Sigmoid colon (tissue), 4 donors: ENCODE results near the gene KLHL40.

Source experiments
- EP300 ChIP-seq, 4 donors: sonication (generic); formaldehyde crosslinking; IDR thresholded peaks; one replicate each; pipeline ENCODE4 v1.6.1; 2017; ENCODE audit warnings: antibody characterized with exemption in 4 of 4
- POLR2A ChIP-seq, 2 donors: fragments of 450-650 bp; IDR thresholded peaks; one replicate each; pipeline ENCODE4 v1.6.1; 2016; ENCODE audit warnings: antibody characterized with exemption in 2 of 2, mild to moderate bottlenecking in 2 of 2, moderate library complexity in 2 of 2
- POLR2AphosphoS5 ChIP-seq, 4 donors: sonication (generic); formaldehyde crosslinking; IDR thresholded peaks; one replicate each; pipeline ENCODE4 v1.6.1; 2017; ENCODE audit warnings: antibody characterized with exemption in 4 of 4
- TF ChIP-seq, protein P1 (sequence below), 4 experiments: fragments of 450-650 bp in 3 of 4; fragments of 200-600 bp in 1 of 4; IDR thresholded peaks; one replicate each; pipeline ENCODE4 v1.5.1; 2016 to 2019; ENCODE audit warnings: antibody characterized with exemption in 4 of 4, mild to moderate bottlenecking in 3 of 4, moderate library complexity in 2 of 4

DNA sequence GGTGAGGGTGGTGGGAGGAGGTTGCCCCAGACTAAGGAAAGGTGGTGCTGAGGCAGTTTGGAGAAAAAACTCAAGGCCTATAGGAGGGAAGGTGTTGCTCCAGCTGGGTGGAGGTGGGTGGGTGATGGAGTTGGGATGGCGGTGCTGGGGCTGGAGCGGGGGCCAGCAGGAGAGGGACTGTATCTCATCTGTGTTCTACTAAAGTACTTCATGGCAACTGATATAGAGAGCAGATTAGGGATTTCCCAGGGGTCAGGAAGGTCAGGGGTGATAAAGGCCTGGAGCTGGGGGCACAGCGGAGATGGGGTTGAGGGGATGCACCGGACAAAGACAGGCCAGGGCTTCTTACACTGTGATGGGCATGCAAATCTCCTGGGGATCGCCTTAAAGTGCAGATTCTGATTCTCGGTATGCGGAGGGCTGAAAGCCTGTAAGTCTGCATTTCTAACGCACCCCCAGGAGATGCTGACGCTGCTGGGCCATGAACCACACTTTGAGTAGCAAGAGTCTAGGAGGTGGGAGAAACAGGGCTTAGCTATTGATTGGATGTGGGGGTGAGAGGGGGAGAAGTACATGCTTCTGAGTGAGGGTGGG is 4.2 kb downstream of the KLHL40 start:
- TF ChIP-seq POLR2A (IDR thresholded peaks at IDR 0.05) (no peak), EP300 (IDR thresholded peaks at IDR 0.05) (no peak), POLR2AphosphoS5 (IDR thresholded peaks at IDR 0.05) (no peak)
- TF ChIP-seq, protein P1, sequence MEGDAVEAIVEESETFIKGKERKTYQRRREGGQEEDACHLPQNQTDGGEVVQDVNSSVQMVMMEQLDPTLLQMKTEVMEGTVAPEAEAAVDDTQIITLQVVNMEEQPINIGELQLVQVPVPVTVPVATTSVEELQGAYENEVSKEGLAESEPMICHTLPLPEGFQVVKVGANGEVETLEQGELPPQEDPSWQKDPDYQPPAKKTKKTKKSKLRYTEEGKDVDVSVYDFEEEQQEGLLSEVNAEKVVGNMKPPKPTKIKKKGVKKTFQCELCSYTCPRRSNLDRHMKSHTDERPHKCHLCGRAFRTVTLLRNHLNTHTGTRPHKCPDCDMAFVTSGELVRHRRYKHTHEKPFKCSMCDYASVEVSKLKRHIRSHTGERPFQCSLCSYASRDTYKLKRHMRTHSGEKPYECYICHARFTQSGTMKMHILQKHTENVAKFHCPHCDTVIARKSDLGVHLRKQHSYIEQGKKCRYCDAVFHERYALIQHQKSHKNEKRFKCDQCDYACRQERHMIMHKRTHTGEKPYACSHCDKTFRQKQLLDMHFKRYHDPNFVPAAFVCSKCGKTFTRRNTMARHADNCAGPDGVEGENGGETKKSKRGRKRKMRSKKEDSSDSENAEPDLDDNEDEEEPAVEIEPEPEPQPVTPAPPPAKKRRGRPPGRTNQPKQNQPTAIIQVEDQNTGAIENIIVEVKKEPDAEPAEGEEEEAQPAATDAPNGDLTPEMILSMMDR (IDR thresholded peaks at IDR 0.05) = no peak
